ENCODE results near the gene LPP. TPM values are rescaled to one million over a fixed set of nuclear protein-coding genes. Genes with fewer than 3 reads are reported as not detected.

LPP gene
- total and polyA plus RNA-seq, 8 donors: 23.1 to 220 (median 26.7) TPM

DNA sequence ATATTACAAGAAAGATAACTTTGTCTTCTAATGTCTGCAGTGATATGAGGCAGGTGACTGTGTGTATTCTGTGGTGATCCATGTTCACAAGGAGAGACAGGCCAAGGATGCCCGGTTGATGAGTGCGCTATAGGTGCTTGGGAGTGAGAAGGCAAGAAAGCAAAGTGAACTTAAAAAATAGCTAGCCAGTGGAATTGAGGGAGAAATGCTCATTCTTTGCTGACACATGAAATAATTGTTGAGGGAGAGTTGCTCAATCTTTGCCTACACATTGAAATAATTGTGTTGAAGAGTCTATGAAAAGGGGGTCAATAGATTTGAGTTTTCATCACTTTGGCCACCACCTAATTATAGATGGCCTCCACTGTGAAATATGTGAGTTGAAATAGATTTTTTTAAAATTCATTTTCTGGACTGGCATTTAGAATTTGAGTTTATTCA is 156.3 kb downstream of the LPP start:
- Histone ChIP-seq H3K9me3 (no peaks in the 10 kb centered on the region), H3K4me1 (peaks cover 4 to 7% of the 10 kb centered on the region in 2 donors), H3K36me3 (peaks cover 0 to 6% of the 10 kb centered on the region in 2 donors), H3K27ac (no peak overlapping the region), H3K4me3 (no peak overlapping the region), H3K27me3 (no peaks in the 10 kb centered on the region)
- DNase-seq (no peak), ATAC-seq (no peak)
- intact Hi-C loops (cut with DNase I): no loop called here
- TF ChIP-seq, protein P1, sequence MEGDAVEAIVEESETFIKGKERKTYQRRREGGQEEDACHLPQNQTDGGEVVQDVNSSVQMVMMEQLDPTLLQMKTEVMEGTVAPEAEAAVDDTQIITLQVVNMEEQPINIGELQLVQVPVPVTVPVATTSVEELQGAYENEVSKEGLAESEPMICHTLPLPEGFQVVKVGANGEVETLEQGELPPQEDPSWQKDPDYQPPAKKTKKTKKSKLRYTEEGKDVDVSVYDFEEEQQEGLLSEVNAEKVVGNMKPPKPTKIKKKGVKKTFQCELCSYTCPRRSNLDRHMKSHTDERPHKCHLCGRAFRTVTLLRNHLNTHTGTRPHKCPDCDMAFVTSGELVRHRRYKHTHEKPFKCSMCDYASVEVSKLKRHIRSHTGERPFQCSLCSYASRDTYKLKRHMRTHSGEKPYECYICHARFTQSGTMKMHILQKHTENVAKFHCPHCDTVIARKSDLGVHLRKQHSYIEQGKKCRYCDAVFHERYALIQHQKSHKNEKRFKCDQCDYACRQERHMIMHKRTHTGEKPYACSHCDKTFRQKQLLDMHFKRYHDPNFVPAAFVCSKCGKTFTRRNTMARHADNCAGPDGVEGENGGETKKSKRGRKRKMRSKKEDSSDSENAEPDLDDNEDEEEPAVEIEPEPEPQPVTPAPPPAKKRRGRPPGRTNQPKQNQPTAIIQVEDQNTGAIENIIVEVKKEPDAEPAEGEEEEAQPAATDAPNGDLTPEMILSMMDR (IDR thresholded peaks at IDR 0.05): no peak

DNA sequence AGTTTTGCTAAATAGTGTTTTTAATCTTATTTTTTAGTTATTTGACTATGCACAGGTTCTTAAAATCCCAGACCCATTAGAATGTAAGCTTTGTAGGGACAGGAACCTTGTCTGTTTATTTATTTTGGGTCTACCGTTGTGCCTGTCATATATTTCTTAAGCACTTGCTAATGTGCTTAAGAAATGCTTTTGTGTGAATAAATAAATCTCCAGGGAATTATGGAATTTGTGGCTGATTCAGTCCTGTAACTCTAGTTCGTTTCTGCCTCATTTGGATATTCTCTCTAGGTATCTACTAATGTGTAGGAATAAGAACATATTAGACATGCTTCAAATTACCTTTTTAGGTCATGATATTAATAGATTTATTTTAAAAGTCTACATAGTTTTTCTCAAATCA is 161.6 kb downstream of the LPP start:
- no peaks in the 10 kb centered on the region for H3K9me3 ChIP-seq
- ATAC-seq: no peak
- DNase-seq: no peak
- no peaks in the 10 kb centered on the region for H3K27me3 ChIP-seq
- H3K4me1 ChIP-seq: peaks cover 0 to 8% of the 10 kb centered on the region in 2 donors
- no peak overlapping the region for H3K27ac ChIP-seq
- peaks cover 0 to 6% of the 10 kb centered on the region in 2 donors for H3K36me3 ChIP-seq
- TF ChIP-seq, protein P1 (IDR thresholded peaks at IDR 0.05): no peak
- intact Hi-C loops (cut with DNase I): no loop called here
- H3K4me3 ChIP-seq: no peak overlapping the region

DNA sequence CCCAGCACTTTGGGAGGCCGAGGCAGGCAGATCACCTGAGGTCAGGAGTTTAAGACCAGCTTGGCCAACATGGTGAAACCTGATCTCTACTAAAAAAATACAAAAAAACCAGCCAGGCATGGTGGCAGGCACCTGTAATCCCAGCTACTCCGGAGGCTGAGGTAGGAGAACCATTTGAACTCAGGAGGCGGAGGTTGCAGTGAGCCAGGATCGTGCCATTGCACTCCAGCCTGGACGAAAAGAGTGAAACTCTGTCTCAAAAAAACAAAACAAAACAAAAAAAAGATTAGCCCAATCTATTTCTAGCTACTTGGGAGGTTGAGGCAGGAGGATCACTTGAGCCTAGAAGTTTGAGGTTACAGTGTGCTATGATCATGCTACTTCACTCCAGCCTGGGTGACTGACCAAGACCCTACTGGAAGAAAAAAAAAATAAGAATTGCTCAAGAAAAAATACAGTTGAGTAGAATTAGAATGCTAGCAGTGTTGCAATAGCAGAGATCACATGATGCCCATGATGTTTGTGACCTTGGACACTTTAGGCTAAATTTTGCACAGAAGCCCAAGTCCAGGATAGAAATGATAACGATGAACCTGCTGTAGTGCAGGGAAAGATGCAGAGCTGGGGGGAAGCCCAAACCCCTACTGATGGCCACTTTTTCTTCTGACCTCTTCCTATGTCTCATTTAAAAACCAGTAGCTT is 162.2 kb downstream of the LPP start:
- Histone ChIP-seq H3K4me1 (peaks cover 0 to 8% of the 10 kb centered on the region in 2 donors), H3K27ac (no peak overlapping the region), H3K36me3 (peaks cover 0 to 6% of the 10 kb centered on the region in 2 donors), H3K9me3 (no peaks in the 10 kb centered on the region), H3K27me3 (no peaks in the 10 kb centered on the region), H3K4me3 (no peak overlapping the region)
- no peak for DNase-seq
- no peak for ATAC-seq
- TF ChIP-seq, protein P1 (IDR thresholded peaks at IDR 0.05): no peak
- intact Hi-C loops (cut with DNase I): no loop called here

DNA sequence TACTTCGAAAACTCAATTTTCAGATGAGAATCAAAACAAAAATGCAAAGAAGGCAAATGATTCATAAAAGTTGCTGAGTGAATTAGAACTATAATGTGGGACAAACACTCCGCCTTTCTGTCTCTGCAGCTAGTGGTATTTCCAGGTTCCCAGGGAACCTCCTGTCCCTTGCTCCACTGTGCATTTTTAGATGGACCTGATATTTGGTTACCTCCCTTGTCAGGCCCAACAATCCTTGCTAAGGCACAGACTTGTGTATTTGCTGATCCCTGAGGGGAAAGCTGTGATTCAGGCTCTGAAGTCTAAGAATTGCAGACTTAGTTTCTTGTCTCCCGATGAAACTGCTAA is 162.7 kb downstream of the LPP start:
- ATAC-seq: no peak
- Histone ChIP-seq H3K9me3 (no peaks in the 10 kb centered on the region), H3K36me3 (peaks cover 0 to 6% of the 10 kb centered on the region in 2 donors), H3K27me3 (no peaks in the 10 kb centered on the region), H3K27ac (no peak overlapping the region), H3K4me1 (peaks cover 0 to 8% of the 10 kb centered on the region in 2 donors), H3K4me3 (no peak overlapping the region)
- intact Hi-C loops (cut with DNase I): no loop called here
- TF ChIP-seq, protein P1 (IDR thresholded peaks at IDR 0.05): no peak
- DNase-seq: no peak

DNA sequence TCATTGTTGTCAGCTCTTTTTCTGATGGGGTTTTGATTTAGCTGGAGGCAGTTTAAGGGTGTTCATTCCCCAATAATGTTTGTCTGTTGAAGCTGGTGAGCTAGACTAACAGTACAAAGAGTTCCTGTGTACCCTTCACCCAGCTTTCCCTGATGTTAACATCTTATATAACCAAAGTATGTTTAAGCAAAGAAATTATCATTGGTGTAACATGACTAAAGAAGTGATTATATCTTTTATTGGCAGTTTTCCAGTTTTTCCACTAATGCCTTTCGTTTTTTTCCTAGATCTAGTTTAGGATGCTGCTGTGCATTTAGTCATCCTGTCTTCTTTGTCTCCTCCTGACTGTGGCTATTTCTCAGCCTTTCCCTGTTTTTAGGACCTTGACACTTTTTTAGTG is 165.6 kb downstream of the LPP start:
- Histone ChIP-seq H3K9me3 (no peaks in the 10 kb centered on the region), H3K27me3 (no peaks in the 10 kb centered on the region), H3K4me1 (peaks cover 0 to 8% of the 10 kb centered on the region in 2 donors), H3K27ac (no peak overlapping the region), H3K4me3 (no peak overlapping the region), H3K36me3 (no peaks in the 10 kb centered on the region)
- intact Hi-C loops (cut with DNase I): no loop called here
- TF ChIP-seq, protein P1 (IDR thresholded peaks at IDR 0.05): no peak
- no peak for DNase-seq
- ATAC-seq: no peak

Measured in left lung (tissue), 10 donors.